ENCODE measurements around the gene ZNF672. TPM values are rescaled to one million over a fixed set of nuclear protein-coding genes. Genes with fewer than 3 reads are reported as not detected.

ZNF672 gene
- total and polyA plus RNA-seq, 2 experiments from 2014 or later: 10.3 to 39.7 TPM

DNA sequence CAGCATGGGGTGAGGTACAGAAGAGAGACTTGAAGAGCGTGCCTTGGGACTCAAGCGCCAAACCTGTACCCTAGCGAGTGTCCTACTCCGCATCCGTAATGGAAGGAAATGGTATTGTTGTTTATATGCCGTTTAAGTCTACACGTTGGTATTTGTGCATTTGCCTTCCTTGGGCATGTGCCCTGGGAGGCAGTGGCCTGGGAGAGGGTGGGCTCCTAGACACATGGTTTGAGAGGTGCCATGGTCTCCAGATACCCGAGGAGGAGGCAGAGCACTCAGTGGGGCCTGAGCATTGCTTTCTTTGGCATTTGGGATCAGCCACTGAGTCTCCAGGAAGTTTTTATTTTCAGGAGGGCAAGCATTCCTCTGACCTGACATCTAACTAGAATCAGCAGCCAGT is 6.5 kb downstream of the ZNF672 start:
- DNase-seq (ENCODE audit: low spot score) (no peak), ATAC-seq (no peak)
- Histone ChIP-seq H3K36me3 (ENCODE audit: insufficient read depth) (no peaks in the 10 kb centered on the region), H3K9me2 (ENCODE audit: insufficient read depth) (no peaks in the 10 kb centered on the region), H3K4me3 (no peak overlapping the region), H3K27ac (ENCODE audit: low read depth) (no peak overlapping the region), H3K79me2 (replicated peaks; ENCODE audit: insufficient read depth) (no peaks in the 10 kb centered on the region; the same call in 1 of the 2 replicates), H3K4me2 (no peak overlapping the region), H4K20me1 (replicated peaks; ENCODE audit: insufficient read depth) (peaks cover 22% of the 10 kb centered on the region), H3K27me3 (ENCODE audit: insufficient read depth) (peaks cover 40% of the 10 kb centered on the region), H2AFZ (no peak overlapping the region), H3F3A (replicated peaks; ENCODE audit: low read depth) (peaks cover 13% of the 10 kb centered on the region), H3K4me1 (ENCODE audit: insufficient read depth) (peaks cover 6% of the 10 kb centered on the region; the same call in 1 of the 2 replicates)
- H3K36me3 Mint-ChIP-seq (ENCODE audit: low read depth): peaks cover 36% of the 10 kb centered on the region
- peaks cover 17% of the 10 kb centered on the region for H3K27me3 Mint-ChIP-seq (ENCODE audit: insufficient read depth, low read depth, poor library complexity)
- no peak overlapping the region for H3K27ac Mint-ChIP-seq
- peaks cover 13% of the 10 kb centered on the region for H3K4me1 Mint-ChIP-seq
- no peaks in the 10 kb centered on the region; the same call in 2 of the 3 replicates for H3K9me3 Mint-ChIP-seq
- TF ChIP-seq, protein P1, sequence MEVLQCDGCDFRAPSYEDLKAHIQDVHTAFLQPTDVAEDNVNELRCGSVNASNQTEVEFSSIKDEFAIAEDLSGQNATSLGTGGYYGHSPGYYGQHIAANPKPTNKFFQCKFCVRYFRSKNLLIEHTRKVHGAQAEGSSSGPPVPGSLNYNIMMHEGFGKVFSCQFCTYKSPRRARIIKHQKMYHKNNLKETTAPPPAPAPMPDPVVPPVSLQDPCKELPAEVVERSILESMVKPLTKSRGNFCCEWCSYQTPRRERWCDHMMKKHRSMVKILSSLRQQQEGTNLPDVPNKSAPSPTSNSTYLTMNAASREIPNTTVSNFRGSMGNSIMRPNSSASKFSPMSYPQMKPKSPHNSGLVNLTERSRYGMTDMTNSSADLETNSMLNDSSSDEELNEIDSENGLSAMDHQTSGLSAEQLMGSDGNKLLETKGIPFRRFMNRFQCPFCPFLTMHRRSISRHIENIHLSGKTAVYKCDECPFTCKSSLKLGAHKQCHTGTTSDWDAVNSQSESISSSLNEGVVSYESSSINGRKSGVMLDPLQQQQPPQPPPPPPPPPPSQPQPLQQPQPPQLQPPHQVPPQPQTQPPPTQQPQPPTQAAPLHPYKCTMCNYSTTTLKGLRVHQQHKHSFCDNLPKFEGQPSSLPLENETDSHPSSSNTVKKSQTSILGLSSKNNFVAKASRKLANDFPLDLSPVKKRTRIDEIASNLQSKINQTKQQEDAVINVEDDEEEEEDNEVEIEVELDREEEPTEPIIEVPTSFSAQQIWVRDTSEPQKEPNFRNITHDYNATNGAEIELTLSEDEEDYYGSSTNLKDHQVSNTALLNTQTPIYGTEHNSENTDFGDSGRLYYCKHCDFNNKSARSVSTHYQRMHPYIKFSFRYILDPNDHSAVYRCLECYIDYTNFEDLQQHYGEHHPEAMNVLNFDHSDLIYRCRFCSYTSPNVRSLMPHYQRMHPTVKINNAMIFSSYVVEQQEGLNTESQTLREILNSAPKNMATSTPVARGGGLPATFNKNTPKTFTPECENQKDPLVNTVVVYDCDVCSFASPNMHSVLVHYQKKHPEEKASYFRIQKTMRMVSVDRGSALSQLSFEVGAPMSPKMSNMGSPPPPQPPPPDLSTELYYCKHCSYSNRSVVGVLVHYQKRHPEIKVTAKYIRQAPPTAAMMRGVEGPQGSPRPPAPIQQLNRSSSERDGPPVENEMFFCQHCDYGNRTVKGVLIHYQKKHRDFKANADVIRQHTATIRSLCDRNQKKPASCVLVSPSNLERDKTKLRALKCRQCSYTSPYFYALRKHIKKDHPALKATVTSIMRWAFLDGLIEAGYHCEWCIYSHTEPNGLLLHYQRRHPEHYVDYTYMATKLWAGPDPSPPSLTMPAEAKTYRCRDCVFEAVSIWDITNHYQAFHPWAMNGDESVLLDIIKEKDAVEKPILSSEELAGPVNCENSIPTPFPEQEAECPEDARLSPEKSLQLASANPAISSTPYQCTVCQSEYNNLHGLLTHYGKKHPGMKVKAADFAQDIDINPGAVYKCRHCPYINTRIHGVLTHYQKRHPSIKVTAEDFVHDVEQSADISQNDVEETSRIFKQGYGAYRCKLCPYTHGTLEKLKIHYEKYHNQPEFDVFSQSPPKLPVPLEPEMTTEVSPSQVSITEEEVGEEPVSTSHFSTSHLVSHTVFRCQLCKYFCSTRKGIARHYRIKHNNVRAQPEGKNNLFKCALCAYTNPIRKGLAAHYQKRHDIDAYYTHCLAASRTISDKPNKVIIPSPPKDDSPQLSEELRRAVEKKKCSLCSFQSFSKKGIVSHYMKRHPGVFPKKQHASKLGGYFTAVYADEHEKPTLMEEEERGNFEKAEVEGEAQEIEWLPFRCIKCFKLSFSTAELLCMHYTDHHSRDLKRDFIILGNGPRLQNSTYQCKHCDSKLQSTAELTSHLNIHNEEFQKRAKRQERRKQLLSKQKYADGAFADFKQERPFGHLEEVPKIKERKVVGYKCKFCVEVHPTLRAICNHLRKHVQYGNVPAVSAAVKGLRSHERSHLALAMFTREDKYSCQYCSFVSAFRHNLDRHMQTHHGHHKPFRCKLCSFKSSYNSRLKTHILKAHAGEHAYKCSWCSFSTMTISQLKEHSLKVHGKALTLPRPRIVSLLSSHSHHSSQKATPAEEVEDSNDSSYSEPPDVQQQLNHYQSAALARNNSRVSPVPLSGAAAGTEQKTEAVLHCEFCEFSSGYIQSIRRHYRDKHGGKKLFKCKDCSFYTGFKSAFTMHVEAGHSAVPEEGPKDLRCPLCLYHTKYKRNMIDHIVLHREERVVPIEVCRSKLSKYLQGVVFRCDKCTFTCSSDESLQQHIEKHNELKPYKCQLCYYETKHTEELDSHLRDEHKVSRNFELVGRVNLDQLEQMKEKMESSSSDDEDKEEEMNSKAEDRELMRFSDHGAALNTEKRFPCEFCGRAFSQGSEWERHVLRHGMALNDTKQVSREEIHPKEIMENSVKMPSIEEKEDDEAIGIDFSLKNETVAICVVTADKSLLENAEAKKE (CRISPR knock-in tag; IDR thresholded peaks at IDR 0.05): no peak
- TF ChIP-seq NANOG (IDR thresholded peaks at IDR 0.05; ENCODE audit: borderline replicate concordance): no peak
- TF ChIP-seq CREB1 (CRISPR knock-in tag; IDR thresholded peaks at IDR 0.05; ENCODE audit: low read depth): no peak
- TF ChIP-seq, protein P2, sequence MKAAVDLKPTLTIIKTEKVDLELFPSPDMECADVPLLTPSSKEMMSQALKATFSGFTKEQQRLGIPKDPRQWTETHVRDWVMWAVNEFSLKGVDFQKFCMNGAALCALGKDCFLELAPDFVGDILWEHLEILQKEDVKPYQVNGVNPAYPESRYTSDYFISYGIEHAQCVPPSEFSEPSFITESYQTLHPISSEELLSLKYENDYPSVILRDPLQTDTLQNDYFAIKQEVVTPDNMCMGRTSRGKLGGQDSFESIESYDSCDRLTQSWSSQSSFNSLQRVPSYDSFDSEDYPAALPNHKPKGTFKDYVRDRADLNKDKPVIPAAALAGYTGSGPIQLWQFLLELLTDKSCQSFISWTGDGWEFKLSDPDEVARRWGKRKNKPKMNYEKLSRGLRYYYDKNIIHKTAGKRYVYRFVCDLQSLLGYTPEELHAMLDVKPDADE (IDR thresholded peaks at IDR 0.05): no peak
- TF ChIP-seq ZNF331 (CRISPR knock-in tag; IDR thresholded peaks at IDR 0.05; ENCODE audit: low read depth): no peak
- TF ChIP-seq STAT1 (IDR thresholded peaks at IDR 0.05; ENCODE audit: unreplicated experiment): no peak
- TF ChIP-seq EZH2phosphoT487 (IDR thresholded peaks at IDR 0.05; ENCODE audit: unreplicated experiment): no peak
- TF ChIP-seq ZNF114 (CRISPR knock-in tag; IDR thresholded peaks at IDR 0.05): no peak
- no peak for TF ChIP-seq CTCF (conservative IDR thresholded peaks at IDR 0.05; ENCODE audit: low read depth in 2 of 2)
- no peak for TF ChIP-seq POLR2AphosphoS5 (IDR thresholded peaks at IDR 0.05; ENCODE audit: low read depth)
- no peak overlapping the region for H3K4me3 Mint-ChIP-seq
